Stomach (tissue), 4 donors: ENCODE measurements around the gene MATCAP1.

Source experiments
- EP300 ChIP-seq: sonication (generic); formaldehyde crosslinking; IDR thresholded peaks from one replicate; pipeline ENCODE4 v1.6.1; 2017; ENCODE audit warnings: antibody characterized with exemption
- POLR2A ChIP-seq, 4 donors: fragments of 450-650 bp; IDR thresholded peaks; one replicate each; pipeline ENCODE4 v1.6.1; 2016; ENCODE audit warnings: antibody characterized with exemption in 4 of 4, control low read depth in 2 of 4, mild to moderate bottlenecking in 1 of 4, moderate library complexity in 1 of 4
- POLR2AphosphoS5 ChIP-seq, 3 donors: sonication (generic); formaldehyde crosslinking; IDR thresholded peaks; one replicate each; pipeline ENCODE4 v1.6.1; 2016; ENCODE audit warnings: antibody characterized with exemption in 3 of 3
- TF ChIP-seq, protein P1 (sequence below), 7 experiments: fragments of 450-650 bp in 4 of 7; fragments of 200-600 bp in 3 of 7; sonication (generic) in 3 of 7; IDR thresholded peaks; one replicate each; pipeline ENCODE4 v1.5.1; 2016 to 2019; ENCODE audit warnings: antibody characterized with exemption in 7 of 7, control low read depth in 2 of 7, mild to moderate bottlenecking in 1 of 7

DNA sequence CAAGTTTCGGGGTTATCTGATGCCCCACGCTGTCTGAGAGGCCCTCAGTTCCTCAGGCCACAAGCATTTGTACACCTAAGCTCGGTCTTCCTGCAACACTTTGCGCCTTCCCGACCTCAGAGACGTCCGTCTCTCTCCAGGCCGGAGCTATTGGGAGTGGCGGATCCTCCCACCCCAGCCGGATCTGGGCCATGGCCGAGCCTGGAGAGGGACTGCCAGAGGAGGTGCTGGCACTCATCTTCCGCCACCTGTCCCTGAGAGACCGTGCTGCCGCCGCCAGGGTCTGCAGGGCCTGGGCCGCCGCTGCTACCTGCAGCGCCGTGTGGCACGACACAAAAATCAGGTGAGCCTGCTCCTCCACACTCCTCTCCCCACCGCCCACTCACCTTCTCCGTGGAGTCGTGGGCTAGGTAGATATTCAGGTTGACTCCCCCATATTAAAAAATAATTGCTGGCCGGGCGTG is 22.1 kb downstream of the MATCAP1 start:
- TF ChIP-seq, protein P1, sequence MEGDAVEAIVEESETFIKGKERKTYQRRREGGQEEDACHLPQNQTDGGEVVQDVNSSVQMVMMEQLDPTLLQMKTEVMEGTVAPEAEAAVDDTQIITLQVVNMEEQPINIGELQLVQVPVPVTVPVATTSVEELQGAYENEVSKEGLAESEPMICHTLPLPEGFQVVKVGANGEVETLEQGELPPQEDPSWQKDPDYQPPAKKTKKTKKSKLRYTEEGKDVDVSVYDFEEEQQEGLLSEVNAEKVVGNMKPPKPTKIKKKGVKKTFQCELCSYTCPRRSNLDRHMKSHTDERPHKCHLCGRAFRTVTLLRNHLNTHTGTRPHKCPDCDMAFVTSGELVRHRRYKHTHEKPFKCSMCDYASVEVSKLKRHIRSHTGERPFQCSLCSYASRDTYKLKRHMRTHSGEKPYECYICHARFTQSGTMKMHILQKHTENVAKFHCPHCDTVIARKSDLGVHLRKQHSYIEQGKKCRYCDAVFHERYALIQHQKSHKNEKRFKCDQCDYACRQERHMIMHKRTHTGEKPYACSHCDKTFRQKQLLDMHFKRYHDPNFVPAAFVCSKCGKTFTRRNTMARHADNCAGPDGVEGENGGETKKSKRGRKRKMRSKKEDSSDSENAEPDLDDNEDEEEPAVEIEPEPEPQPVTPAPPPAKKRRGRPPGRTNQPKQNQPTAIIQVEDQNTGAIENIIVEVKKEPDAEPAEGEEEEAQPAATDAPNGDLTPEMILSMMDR (IDR thresholded peaks at IDR 0.05) = no peak
- TF ChIP-seq POLR2A (IDR thresholded peaks at IDR 0.05) = no peak
- TF ChIP-seq EP300 = no peak
- TF ChIP-seq POLR2AphosphoS5 (IDR thresholded peaks at IDR 0.05) = no peak
